Measurements from ENCODE around the gene OR2T6. TPM values are rescaled to one million over a fixed set of nuclear protein-coding genes. Genes with fewer than 3 reads are reported as not detected.
"Not testable (repeated sequence)": the region's sequence is repeated elsewhere in the genome, so short reads cannot be mapped to it uniquely, and the experiment has no call there.

Gene OR2T6
- total and polyA plus RNA-seq, 7 experiments from 2014 or later, result not detected

GRCh38 chr1:248406721-248407692 is 31.5 kb downstream of the OR2T6 start:
- Histone ChIP-seq H3K4me3 (ENCODE audit: low read length) (no peak overlapping the region), H3K36me3 (ENCODE audit: control insufficient read depth in 2 of 3, insufficient read depth in 3 of 3, low read length in 3 of 3) (no peaks in the 10 kb centered on the region), H3K27me3 (ENCODE audit: control insufficient read depth in 2 of 2, insufficient read depth in 2 of 2, low read length in 2 of 2) (no peaks in the 10 kb centered on the region), H3K9me3 (ENCODE audit: control insufficient read depth in 2 of 3, low read length in 3 of 3) (peaks cover 0 to 4% (median 0%) of the 10 kb centered on the region in 3 experiments), H3K27ac (ENCODE audit: low read depth, low read length) (no peak overlapping the region), H3K4me1 (ENCODE audit: control insufficient read depth in 2 of 2, insufficient read depth in 2 of 2, low read length in 2 of 2) (no peaks in the 10 kb centered on the region)
- peaks cover 0 to 17% (median 9%) of the 10 kb centered on the region in 5 donors for H3K36me3 Mint-ChIP-seq
- H3K27ac Mint-ChIP-seq, result peak overlapping the region in 2 of 9 donors; percentile 8 to 69
- no peaks in the 10 kb centered on the region for H3K27me3 Mint-ChIP-seq
- ChIA-PET CTCF (no interaction called here), POLR2A (no interaction called here)
- intact Hi-C loops (cut with micrococcal nuclease), result loop anchor here in 1 of 2 donors (10.0 kb wide), 2 partner anchors 178 to 472 kb away; no protein-coding TSS in a partner anchor
- no peak for ATAC-seq
- H3K4me3 Mint-ChIP-seq, result no peak overlapping the region
- DNase-seq, result no peak
- H3K9me3 Mint-ChIP-seq, result peaks cover 3 to 26% (median 13%) of the 10 kb centered on the region in 11 donors
- H3K4me1 Mint-ChIP-seq, result peaks cover 0 to 16% (median 4%) of the 10 kb centered on the region in 7 donors

DNA sequence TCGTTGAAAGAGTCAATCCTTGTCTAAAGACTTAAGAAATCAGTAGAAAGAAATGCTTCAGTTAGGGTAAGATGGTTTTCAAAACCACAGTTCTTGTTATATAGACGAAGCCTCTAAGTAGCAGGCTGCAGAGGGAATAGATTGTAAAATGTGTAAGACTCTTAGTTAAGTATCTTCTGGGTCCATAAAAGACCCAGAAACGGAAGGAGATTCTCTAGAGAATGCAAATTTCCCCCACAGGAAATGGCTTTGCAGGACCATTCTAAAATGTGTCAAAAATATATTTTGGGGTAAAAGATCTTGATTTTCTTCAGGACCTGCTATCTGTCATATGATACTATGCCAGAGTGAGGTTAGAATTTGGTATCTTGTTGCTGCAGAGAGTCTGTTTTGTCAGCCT is 40.7 kb downstream of the OR2T6 start:
- ChIA-PET CTCF (no interaction called here), POLR2A (no interaction called here)
- H3K4me1 Mint-ChIP-seq, result peaks cover 23 to 52% (median 45%) of the 10 kb centered on the region in 7 donors
- Histone ChIP-seq H3K4me1 (ENCODE audit: control insufficient read depth in 2 of 2, insufficient read depth in 2 of 2, low read length in 2 of 2) (peaks cover 0 to 29% of the 10 kb centered on the region in 2 donors), H3K4me3 (ENCODE audit: low read length) (no peak overlapping the region), H3K36me3 (ENCODE audit: control insufficient read depth in 2 of 3, insufficient read depth in 3 of 3, low read length in 3 of 3) (no peaks in the 10 kb centered on the region), H3K27ac (ENCODE audit: low read depth, low read length) (no peak overlapping the region), H3K27me3 (ENCODE audit: control insufficient read depth in 2 of 2, insufficient read depth in 2 of 2, low read length in 2 of 2) (no peaks in the 10 kb centered on the region), H3K9me3 (ENCODE audit: control insufficient read depth in 2 of 3, low read length in 3 of 3) (peaks cover 0 to 5% (median 0%) of the 10 kb centered on the region in 3 experiments)
- peaks cover 0 to 28% (median 12%) of the 10 kb centered on the region in 11 donors for H3K9me3 Mint-ChIP-seq
- ATAC-seq (peak; percentile 16), DNase-seq (no peak)
- peaks cover 0 to 9% (median 5%) of the 10 kb centered on the region in 5 donors for H3K36me3 Mint-ChIP-seq
- no peaks in the 10 kb centered on the region for H3K27me3 Mint-ChIP-seq
- intact Hi-C loops (cut with micrococcal nuclease), result loop anchor here (10.0 kb wide), 2 partner anchors 49 to 69 kb away; partner anchors contain the start of gene OR2T5 (in 1 of the 2)
- H3K27ac Mint-ChIP-seq, result peak overlapping the region in 6 of 9 donors; percentile 2 to 81 (median 39)
- H3K4me3 Mint-ChIP-seq, result peak overlapping the region in 5 of 10 donors; percentile 4 to 68 (median 32)

- Mint-ChIP-seq H3K27me3 (no peaks in the 10 kb centered on the region), H3K4me1 (peaks cover 23 to 52% (median 45%) of the 10 kb centered on the region in 7 donors), H3K9me3 (peaks cover 5 to 32% (median 17%) of the 10 kb centered on the region in 11 donors), H3K36me3 (peaks cover 2 to 12% (median 7%) of the 10 kb centered on the region in 5 donors), H3K27ac (peak overlapping the region in 8 of 9 donors; percentile 39 to 93 (median 72)), H3K4me3 (peak overlapping the region in 7 of 10 donors; percentile 7 to 68 (median 34))
- DNase-seq (peak in 3 of 9 donors; percentile 4 to 17 (median 5)), ATAC-seq (no peak)
- Histone ChIP-seq H3K27ac (ENCODE audit: low read depth, low read length) (no peak overlapping the region), H3K36me3 (ENCODE audit: control insufficient read depth in 2 of 3, insufficient read depth in 3 of 3, low read length in 3 of 3) (no peaks in the 10 kb centered on the region), H3K9me3 (ENCODE audit: control insufficient read depth in 2 of 3, low read length in 3 of 3) (peaks cover 0 to 7% (median 0%) of the 10 kb centered on the region in 3 experiments), H3K4me3 (ENCODE audit: low read length) (peak overlapping the region; percentile 8), H3K4me1 (ENCODE audit: control insufficient read depth in 2 of 2, insufficient read depth in 2 of 2, low read length in 2 of 2) (peaks cover 0 to 29% of the 10 kb centered on the region in 2 donors), H3K27me3 (ENCODE audit: control insufficient read depth in 2 of 2, insufficient read depth in 2 of 2, low read length in 2 of 2) (no peaks in the 10 kb centered on the region)
- POLR2A ChIA-PET, result no interaction called here
- intact Hi-C loops (cut with micrococcal nuclease), result loop anchor here (10.0 kb wide), 2 partner anchors 47 to 67 kb away; partner anchors contain the start of gene OR2T5 (in 1 of the 2)
- CTCF ChIA-PET, result interaction anchor here (0.9 to 1.7 kb wide), 3 partner anchors 13 to 195 kb away, joined by 3 to 4 read pairs (median 3); no protein-coding TSS in a partner anchor
Observed at GRCh38 chr1:248417854-248418253, 42.3 kb downstream of the OR2T6 start.

- DNase-seq (no peak), ATAC-seq (no peak)
- Mint-ChIP-seq H3K27me3 (no peaks in the 10 kb centered on the region), H3K36me3 (peaks cover 2 to 16% (median 7%) of the 10 kb centered on the region in 5 donors), H3K9me3 (peaks cover 3 to 42% (median 17%) of the 10 kb centered on the region in 11 donors), H3K4me1 (peaks cover 10 to 38% (median 31%) of the 10 kb centered on the region in 7 donors), H3K4me3 (no peak overlapping the region), H3K27ac (no peak overlapping the region)
- Histone ChIP-seq H3K4me3 (ENCODE audit: low read length) (no peak overlapping the region), H3K9me3 (ENCODE audit: control insufficient read depth in 2 of 3, low read length in 3 of 3) (peaks cover 0 to 7% (median 0%) of the 10 kb centered on the region in 3 experiments), H3K27ac (ENCODE audit: low read depth, low read length) (no peak overlapping the region), H3K27me3 (ENCODE audit: control insufficient read depth in 2 of 2, insufficient read depth in 2 of 2, low read length in 2 of 2) (no peaks in the 10 kb centered on the region), H3K4me1 (ENCODE audit: control insufficient read depth in 2 of 2, insufficient read depth in 2 of 2, low read length in 2 of 2) (peaks cover 0 to 23% of the 10 kb centered on the region in 2 donors), H3K36me3 (ENCODE audit: control insufficient read depth in 2 of 3, insufficient read depth in 3 of 3, low read length in 3 of 3) (no peaks in the 10 kb centered on the region)
- POLR2A ChIA-PET, result no interaction called here
- CTCF ChIA-PET, result no interaction called here
- intact Hi-C loops (cut with micrococcal nuclease), result no loop called here
Observed at GRCh38 chr1:248421384-248421783, 45.8 kb downstream of the OR2T6 start.

DNA sequence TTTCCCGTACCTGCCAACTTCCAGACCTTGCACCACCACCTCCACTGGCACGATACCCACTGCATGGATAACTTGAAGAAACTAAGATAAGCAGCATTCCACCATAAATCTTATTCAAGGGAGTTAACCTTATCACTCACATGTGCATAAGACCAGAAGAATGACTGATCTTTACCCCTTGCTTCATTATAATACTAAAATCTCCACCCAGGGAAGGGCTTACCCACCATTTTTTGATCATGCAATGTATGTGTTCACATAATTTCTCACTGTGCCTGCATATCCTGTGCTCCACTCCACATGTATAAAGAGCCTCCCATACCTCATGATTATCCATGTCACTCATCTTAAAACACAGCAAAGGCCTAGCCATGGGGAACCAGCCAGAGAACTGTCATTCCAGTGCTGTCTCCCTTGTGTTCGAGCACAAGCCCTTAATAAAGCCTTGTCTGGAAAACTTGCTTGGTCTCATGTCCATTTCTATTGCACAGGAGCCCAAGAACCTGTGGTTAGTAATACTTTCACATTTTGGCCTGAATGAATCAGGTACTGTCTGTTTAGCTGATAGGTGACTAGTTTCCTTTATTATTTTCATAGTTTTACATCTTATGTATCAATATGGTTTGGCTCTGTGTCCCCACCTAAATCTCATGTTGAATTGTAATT is 52.1 kb downstream of the OR2T6 start:
- POLR2A ChIA-PET, result not testable (repeated sequence)

DNA sequence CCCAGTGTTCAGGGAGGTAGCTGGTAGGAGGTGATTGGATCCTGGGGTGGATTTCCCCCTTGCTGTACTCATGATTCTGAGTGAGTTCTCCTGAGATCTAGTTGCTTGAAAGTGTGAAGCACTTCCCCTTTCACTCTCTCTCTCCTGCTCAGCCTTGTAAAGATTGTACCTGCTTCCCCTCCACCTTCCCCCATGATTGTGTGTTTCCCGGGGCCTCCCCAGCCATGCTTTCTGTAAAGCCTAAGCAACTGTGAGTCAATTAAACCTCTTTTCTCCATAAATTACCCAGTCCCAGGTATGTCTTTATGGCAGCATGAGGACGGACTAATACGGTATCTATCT is 52.6 kb downstream of the OR2T6 start:
- H3K4me1 ChIP-seq (ENCODE audit: control insufficient read depth in 2 of 2, insufficient read depth in 2 of 2, low read length in 2 of 2); H3K4me1 Mint-ChIP-seq; H3K27ac ChIP-seq (ENCODE audit: low read depth, low read length); intact Hi-C loops (cut with micrococcal nuclease); ATAC-seq; H3K36me3 Mint-ChIP-seq; H3K27me3 ChIP-seq (ENCODE audit: control insufficient read depth in 2 of 2, insufficient read depth in 2 of 2, low read length in 2 of 2); POLR2A ChIA-PET; H3K9me3 ChIP-seq (ENCODE audit: control insufficient read depth in 2 of 3, low read length in 3 of 3); H3K4me3 ChIP-seq (ENCODE audit: low read length); DNase-seq; H3K4me3 Mint-ChIP-seq; H3K27me3 Mint-ChIP-seq; H3K9me3 Mint-ChIP-seq; CTCF ChIA-PET; H3K36me3 ChIP-seq (ENCODE audit: control insufficient read depth in 2 of 3, insufficient read depth in 3 of 3, low read length in 3 of 3): not testable (repeated sequence)
- H3K27ac Mint-ChIP-seq, result peak overlapping the region in 1 of 9 donors; percentile 57

More for the DNA sequence above, 52.1 kb downstream of the OR2T6 start:
- H3K27me3 Mint-ChIP-seq; H3K4me1 ChIP-seq (ENCODE audit: control insufficient read depth in 2 of 2, insufficient read depth in 2 of 2, low read length in 2 of 2); H3K27ac ChIP-seq (ENCODE audit: low read depth, low read length); DNase-seq; H3K36me3 ChIP-seq (ENCODE audit: control insufficient read depth in 2 of 3, insufficient read depth in 3 of 3, low read length in 3 of 3); H3K9me3 ChIP-seq (ENCODE audit: control insufficient read depth in 2 of 3, low read length in 3 of 3); H3K27me3 ChIP-seq (ENCODE audit: control insufficient read depth in 2 of 2, insufficient read depth in 2 of 2, low read length in 2 of 2); H3K36me3 Mint-ChIP-seq; H3K4me1 Mint-ChIP-seq; intact Hi-C loops (cut with micrococcal nuclease); ATAC-seq; H3K4me3 Mint-ChIP-seq; H3K4me3 ChIP-seq (ENCODE audit: low read length); CTCF ChIA-PET; H3K27ac Mint-ChIP-seq: not testable (repeated sequence)
- peaks cover 2 to 11% (median 6%) of the 10 kb centered on the region in 11 donors for H3K9me3 Mint-ChIP-seq

Data from naive thymus-derived CD4-positive, alpha-beta T cell (primary cell).